ENCODE measurements around the gene DEPDC1B. TPM values are rescaled to one million over a fixed set of nuclear protein-coding genes. Genes with fewer than 3 reads are reported as not detected.
"Not testable (repeated sequence)": the region's sequence is repeated elsewhere in the genome, so short reads cannot be mapped to it uniquely, and the experiment has no call there.

Gene DEPDC1B
- total and polyA plus RNA-seq, 4 experiments from 2014 or later, result 0.14 to 0.70 (median 0.21) TPM

- Histone ChIP-seq H3K27ac (ENCODE audit: low read depth, low read length) (no peak overlapping the region), H3K9me3 (ENCODE audit: control insufficient read depth in 1 of 2, low read length in 2 of 2) (no peaks in the 10 kb centered on the region), H3K27me3 (ENCODE audit: insufficient read depth, low read length) (no peaks in the 10 kb centered on the region), H3K4me1 (ENCODE audit: insufficient read depth, low read length) (no peaks in the 10 kb centered on the region), H3K4me3 (ENCODE audit: low read length in 2 of 2) (no peak overlapping the region), H3K36me3 (ENCODE audit: insufficient read depth, low read length) (no peaks in the 10 kb centered on the region)
- Mint-ChIP-seq H3K4me1 (no peaks in the 10 kb centered on the region), H3K4me3 (no peak overlapping the region), H3K36me3 (no peaks in the 10 kb centered on the region), H3K27me3 (no peaks in the 10 kb centered on the region), H3K9me3 (peaks cover 0 to 3% (median 0%) of the 10 kb centered on the region in 8 donors), H3K27ac (no peak overlapping the region)
- ChIA-PET POLR2A (ENCODE audit: partially characterized antibody) (no interaction called here), CTCF (ENCODE audit: partially characterized antibody) (no interaction called here)
- no peak for DNase-seq
- intact Hi-C loops (cut with micrococcal nuclease), result no loop called here
Observed at GRCh38 chr5:60584304-60584703, 115.7 kb downstream of the DEPDC1B start.

- Histone ChIP-seq H3K9me3 (ENCODE audit: control insufficient read depth in 1 of 2, low read length in 2 of 2) (no peaks in the 10 kb centered on the region), H3K36me3 (ENCODE audit: insufficient read depth, low read length) (no peaks in the 10 kb centered on the region), H3K27ac (ENCODE audit: low read depth, low read length) (no peak overlapping the region), H3K4me1 (ENCODE audit: insufficient read depth, low read length) (no peaks in the 10 kb centered on the region), H3K27me3 (ENCODE audit: insufficient read depth, low read length) (no peaks in the 10 kb centered on the region), H3K4me3 (ENCODE audit: low read length in 2 of 2) (no peak overlapping the region)
- intact Hi-C loops (cut with micrococcal nuclease), result no loop called here
- Mint-ChIP-seq H3K9me3 (peaks cover 0 to 3% (median 0%) of the 10 kb centered on the region in 8 donors), H3K4me1 (no peaks in the 10 kb centered on the region), H3K36me3 (no peaks in the 10 kb centered on the region), H3K27me3 (no peaks in the 10 kb centered on the region), H3K4me3 (no peak overlapping the region), H3K27ac (no peak overlapping the region)
- ChIA-PET POLR2A (ENCODE audit: partially characterized antibody) (no interaction called here), CTCF (ENCODE audit: partially characterized antibody) (no interaction called here)
- DNase-seq, result no peak
Observed at GRCh38 chr5:60583616-60584015, 116.3 kb downstream of the DEPDC1B start.

DNA sequence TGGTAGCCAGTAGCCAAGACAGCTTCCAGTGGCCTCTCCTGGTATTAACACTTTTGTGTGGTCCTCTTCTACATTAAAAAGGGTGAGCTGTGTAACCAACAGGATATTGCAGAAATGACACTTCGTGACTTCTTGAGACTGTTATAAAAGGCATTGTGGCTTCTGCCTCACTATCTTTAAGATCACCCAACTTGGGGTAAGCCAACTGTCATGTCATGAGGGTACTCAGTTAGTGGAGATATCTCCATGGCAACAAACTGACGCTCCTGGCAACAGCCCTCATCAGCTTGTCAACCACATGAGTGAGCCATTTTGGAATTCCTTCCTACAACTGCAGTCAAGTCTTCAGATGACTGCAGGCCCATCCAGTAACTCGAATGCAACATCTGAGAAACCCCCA is 121.7 kb downstream of the DEPDC1B start:
- peaks cover 0 to 1% of the 10 kb centered on the region in 2 donors for H3K27me3 Mint-ChIP-seq
- Histone ChIP-seq H3K4me3 (ENCODE audit: low read length in 2 of 2) (no peak overlapping the region), H3K4me1 (ENCODE audit: insufficient read depth, low read length) (no peaks in the 10 kb centered on the region), H3K36me3 (ENCODE audit: insufficient read depth, low read length) (no peaks in the 10 kb centered on the region), H3K9me3 (ENCODE audit: control insufficient read depth in 1 of 2, low read length in 2 of 2) (no peaks in the 10 kb centered on the region), H3K27ac (ENCODE audit: low read depth, low read length) (no peak overlapping the region), H3K27me3 (ENCODE audit: insufficient read depth, low read length) (no peaks in the 10 kb centered on the region)
- H3K9me3 Mint-ChIP-seq, result peaks cover 0 to 17% (median 6%) of the 10 kb centered on the region in 8 donors
- no peak overlapping the region for H3K4me3 Mint-ChIP-seq
- ChIA-PET POLR2A (ENCODE audit: partially characterized antibody) (no interaction called here), CTCF (ENCODE audit: partially characterized antibody) (no interaction called here)
- no peaks in the 10 kb centered on the region for H3K4me1 Mint-ChIP-seq
- intact Hi-C loops (cut with micrococcal nuclease), result no loop called here
- no peak for DNase-seq
- H3K27ac Mint-ChIP-seq, result no peak overlapping the region
- no peaks in the 10 kb centered on the region for H3K36me3 Mint-ChIP-seq

- Histone ChIP-seq H3K9me3 (ENCODE audit: control insufficient read depth in 1 of 2, low read length in 2 of 2) (no peaks in the 10 kb centered on the region), H3K4me3 (ENCODE audit: low read length in 2 of 2) (no peak overlapping the region), H3K27me3 (ENCODE audit: insufficient read depth, low read length) (no peaks in the 10 kb centered on the region), H3K4me1 (ENCODE audit: insufficient read depth, low read length) (no peaks in the 10 kb centered on the region), H3K27ac (ENCODE audit: low read depth, low read length) (no peak overlapping the region), H3K36me3 (ENCODE audit: insufficient read depth, low read length) (no peaks in the 10 kb centered on the region)
- intact Hi-C loops (cut with micrococcal nuclease), result no loop called here
- H3K4me1 Mint-ChIP-seq, result no peaks in the 10 kb centered on the region
- H3K36me3 Mint-ChIP-seq, result no peaks in the 10 kb centered on the region
- POLR2A ChIA-PET (ENCODE audit: partially characterized antibody), result no interaction called here
- peaks cover 0 to 1% of the 10 kb centered on the region in 2 donors for H3K27me3 Mint-ChIP-seq
- DNase-seq, result no peak
- no peak overlapping the region for H3K27ac Mint-ChIP-seq
- H3K4me3 Mint-ChIP-seq, result no peak overlapping the region
- CTCF ChIA-PET (ENCODE audit: partially characterized antibody), result no interaction called here
- H3K9me3 Mint-ChIP-seq, result peaks cover 0 to 18% (median 10%) of the 10 kb centered on the region in 8 donors
Observed at GRCh38 chr5:60577116-60577515, 122.8 kb downstream of the DEPDC1B start.

- Mint-ChIP-seq H3K36me3 (no peaks in the 10 kb centered on the region), H3K9me3 (peaks cover 0 to 17% (median 10%) of the 10 kb centered on the region in 8 donors), H3K4me3 (no peak overlapping the region), H3K4me1 (no peaks in the 10 kb centered on the region), H3K27ac (no peak overlapping the region), H3K27me3 (peaks cover 0 to 1% of the 10 kb centered on the region in 2 donors)
- POLR2A ChIA-PET (ENCODE audit: partially characterized antibody), result no interaction called here
- intact Hi-C loops (cut with micrococcal nuclease), result no loop called here
- H3K27me3 ChIP-seq (ENCODE audit: insufficient read depth, low read length), result no peaks in the 10 kb centered on the region
- CTCF ChIA-PET (ENCODE audit: partially characterized antibody), result no interaction called here
- DNase-seq, result no peak
- no peaks in the 10 kb centered on the region for H3K9me3 ChIP-seq (ENCODE audit: control insufficient read depth in 1 of 2, low read length in 2 of 2)
- H3K4me1 ChIP-seq (ENCODE audit: insufficient read depth, low read length), result no peaks in the 10 kb centered on the region
- no peaks in the 10 kb centered on the region for H3K36me3 ChIP-seq (ENCODE audit: insufficient read depth, low read length)
- no peak overlapping the region for H3K4me3 ChIP-seq (ENCODE audit: low read length in 2 of 2)
- no peak overlapping the region for H3K27ac ChIP-seq (ENCODE audit: low read depth, low read length)
Observed at GRCh38 chr5:60576425-60576824, 123.5 kb downstream of the DEPDC1B start.

- POLR2A ChIA-PET (ENCODE audit: partially characterized antibody), result no interaction called here
- no peak overlapping the region for H3K27ac ChIP-seq (ENCODE audit: low read depth, low read length)
- H3K4me1 Mint-ChIP-seq, result no peaks in the 10 kb centered on the region
- no peaks in the 10 kb centered on the region for H3K27me3 Mint-ChIP-seq
- H3K9me3 Mint-ChIP-seq, result peaks cover 2 to 22% (median 9%) of the 10 kb centered on the region in 8 donors
- H3K9me3 ChIP-seq (ENCODE audit: control insufficient read depth in 1 of 2, low read length in 2 of 2), result peaks cover 0 to 9% of the 10 kb centered on the region in 2 donors
- no peaks in the 10 kb centered on the region for H3K4me1 ChIP-seq (ENCODE audit: insufficient read depth, low read length)
- no peaks in the 10 kb centered on the region for H3K36me3 Mint-ChIP-seq
- DNase-seq, result no peak
- intact Hi-C loops (cut with micrococcal nuclease), result no loop called here
- H3K4me3 Mint-ChIP-seq, result no peak overlapping the region
- CTCF ChIA-PET (ENCODE audit: partially characterized antibody), result no interaction called here
- H3K36me3 ChIP-seq (ENCODE audit: insufficient read depth, low read length), result no peaks in the 10 kb centered on the region
- no peak overlapping the region for H3K4me3 ChIP-seq (ENCODE audit: low read length in 2 of 2)
- no peaks in the 10 kb centered on the region for H3K27me3 ChIP-seq (ENCODE audit: insufficient read depth, low read length)
- H3K27ac Mint-ChIP-seq, result no peak overlapping the region
Observed at GRCh38 chr5:60568646-60569045, 131.3 kb downstream of the DEPDC1B start.

DNA sequence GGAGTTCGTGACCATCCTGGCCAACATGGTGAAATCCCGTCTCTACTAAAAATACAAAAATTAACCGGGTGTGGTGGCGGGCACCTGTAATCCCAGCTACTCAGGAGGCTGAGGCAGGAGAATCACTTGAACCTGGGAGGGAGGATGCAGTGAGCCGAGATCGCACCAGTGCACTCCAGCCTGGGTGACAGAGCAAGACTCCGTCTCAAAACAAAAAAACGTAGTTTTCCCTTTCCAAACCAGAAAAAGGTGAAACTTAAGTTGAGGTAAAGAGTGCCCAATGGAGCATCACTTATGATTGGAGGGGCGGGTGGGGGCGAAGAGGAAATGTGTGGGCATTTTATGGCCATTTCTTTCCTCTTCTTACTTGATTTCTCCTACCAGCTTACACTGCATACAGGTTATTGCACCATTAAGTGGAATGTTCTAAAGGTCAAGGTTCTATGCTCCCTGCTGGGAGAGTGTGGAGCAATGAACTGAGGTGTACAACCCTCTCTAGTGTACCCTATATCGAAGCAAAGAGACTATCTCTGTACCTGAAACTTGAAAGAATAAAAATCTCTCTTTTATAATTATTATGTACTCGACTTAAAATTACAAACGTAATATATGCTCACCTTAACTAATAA is 136.2 kb downstream of the DEPDC1B start:
- no peaks in the 10 kb centered on the region for H3K27me3 ChIP-seq (ENCODE audit: insufficient read depth, low read length)
- intact Hi-C loops (cut with micrococcal nuclease), result no loop called here
- Mint-ChIP-seq H3K9me3 (peaks cover 3 to 19% (median 11%) of the 10 kb centered on the region in 8 donors), H3K36me3 (no peaks in the 10 kb centered on the region), H3K4me1 (no peaks in the 10 kb centered on the region), H3K27me3 (no peaks in the 10 kb centered on the region), H3K27ac (no peak overlapping the region), H3K4me3 (no peak overlapping the region)
- H3K36me3 ChIP-seq (ENCODE audit: insufficient read depth, low read length), result no peaks in the 10 kb centered on the region
- ChIA-PET CTCF (ENCODE audit: partially characterized antibody) (no interaction called here), POLR2A (ENCODE audit: partially characterized antibody) (no interaction called here)
- H3K27ac ChIP-seq (ENCODE audit: low read depth, low read length), result no peak overlapping the region
- no peak overlapping the region for H3K4me3 ChIP-seq (ENCODE audit: low read length in 2 of 2)
- H3K4me1 ChIP-seq (ENCODE audit: insufficient read depth, low read length), result no peaks in the 10 kb centered on the region
- DNase-seq, result no peak
- peaks cover 0 to 5% of the 10 kb centered on the region in 2 donors for H3K9me3 ChIP-seq (ENCODE audit: control insufficient read depth in 1 of 2, low read length in 2 of 2)

DNA sequence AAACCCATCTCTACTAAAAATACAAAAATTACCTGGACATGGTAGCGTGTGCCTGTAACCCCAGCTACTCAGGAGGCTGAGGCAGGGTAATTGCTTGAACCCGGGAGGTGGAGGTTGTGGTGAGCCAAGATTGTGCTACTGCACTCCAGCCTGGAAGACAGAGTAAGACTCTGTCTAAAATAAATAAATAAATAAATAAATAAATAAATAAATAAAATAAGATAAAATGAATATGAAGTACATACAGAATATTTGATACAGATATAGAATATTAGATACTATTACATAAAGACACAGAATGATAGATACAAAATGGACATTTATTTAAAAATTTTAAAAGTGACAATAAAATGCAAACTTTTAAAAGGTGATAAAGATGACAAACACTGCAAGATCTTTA is 146.7 kb downstream of the DEPDC1B start:
- H3K36me3 Mint-ChIP-seq; H3K27ac ChIP-seq (ENCODE audit: low read depth, low read length); H3K9me3 Mint-ChIP-seq; H3K9me3 ChIP-seq (ENCODE audit: control insufficient read depth in 1 of 2, low read length in 2 of 2); intact Hi-C loops (cut with micrococcal nuclease); H3K4me3 Mint-ChIP-seq; POLR2A ChIA-PET (ENCODE audit: partially characterized antibody); H3K27me3 ChIP-seq (ENCODE audit: insufficient read depth, low read length); H3K4me1 ChIP-seq (ENCODE audit: insufficient read depth, low read length); H3K36me3 ChIP-seq (ENCODE audit: insufficient read depth, low read length); DNase-seq; CTCF ChIA-PET (ENCODE audit: partially characterized antibody); H3K27ac Mint-ChIP-seq; H3K27me3 Mint-ChIP-seq; H3K4me3 ChIP-seq (ENCODE audit: low read length in 2 of 2); H3K4me1 Mint-ChIP-seq: not testable (repeated sequence)

Data from CD4-positive, alpha-beta memory T cell (primary cell).